IPS DF 19.7 (cell line): ENCODE results near the gene PRPSAP1.
A peak's percentile ranks its signal among the peaks of the same experiment; 100 is the strongest.

Source experiments
- DNase-seq: peaks from one replicate; pipeline ENCODE4 v3.0.0-alpha.2; 2013; ENCODE audit warnings: low read depth, low spot score

The PRPSAP1 gene, protein sequence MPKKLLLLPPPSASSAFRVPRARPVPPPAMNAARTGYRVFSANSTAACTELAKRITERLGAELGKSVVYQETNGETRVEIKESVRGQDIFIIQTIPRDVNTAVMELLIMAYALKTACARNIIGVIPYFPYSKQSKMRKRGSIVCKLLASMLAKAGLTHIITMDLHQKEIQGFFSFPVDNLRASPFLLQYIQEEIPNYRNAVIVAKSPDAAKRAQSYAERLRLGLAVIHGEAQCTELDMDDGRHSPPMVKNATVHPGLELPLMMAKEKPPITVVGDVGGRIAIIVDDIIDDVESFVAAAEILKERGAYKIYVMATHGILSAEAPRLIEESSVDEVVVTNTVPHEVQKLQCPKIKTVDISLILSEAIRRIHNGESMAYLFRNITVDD

DNA sequence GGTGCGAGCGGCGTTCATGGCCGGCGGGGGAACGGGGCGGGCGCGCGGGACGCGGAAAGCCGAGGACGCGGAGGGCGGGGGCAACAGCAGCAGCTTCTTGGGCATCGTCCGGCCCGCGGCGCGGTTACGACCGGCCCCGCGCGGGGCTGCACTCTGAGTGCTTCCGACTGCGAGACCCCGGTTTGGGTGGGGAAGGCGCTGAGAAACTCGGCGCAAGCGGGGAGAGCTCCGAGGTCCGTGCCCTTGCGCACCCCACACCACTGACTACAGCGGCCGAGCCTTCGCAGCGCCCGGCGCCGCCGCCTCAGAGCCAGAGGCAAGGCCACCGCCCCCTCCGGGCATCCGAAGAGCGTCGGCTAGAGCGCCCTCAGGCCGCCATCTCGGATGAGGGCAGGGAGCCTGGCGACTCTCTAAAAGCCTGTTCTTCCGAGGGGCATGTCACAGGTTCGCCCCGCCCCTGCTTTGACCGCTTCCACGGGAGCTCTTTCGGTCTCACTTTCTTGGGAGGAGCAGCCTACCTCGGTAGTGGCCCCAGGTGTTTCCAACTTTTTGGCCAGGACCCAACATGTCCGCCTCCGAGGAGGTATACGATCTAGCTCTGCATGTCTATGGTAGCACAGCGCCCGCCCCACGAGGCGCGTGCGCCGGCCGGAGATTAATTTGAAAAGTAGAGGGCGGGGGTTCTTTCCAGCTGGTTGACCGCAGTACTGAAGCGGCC, at the start of gene PRPSAP1:
Gene PRPSAP1, minus strand, starts transcription at position 318 of the 718 bp plus-strand sequence. Its CDS starts 213 bp downstream, at position 105.
- peak; percentile 69 for DNase-seq

DNA sequence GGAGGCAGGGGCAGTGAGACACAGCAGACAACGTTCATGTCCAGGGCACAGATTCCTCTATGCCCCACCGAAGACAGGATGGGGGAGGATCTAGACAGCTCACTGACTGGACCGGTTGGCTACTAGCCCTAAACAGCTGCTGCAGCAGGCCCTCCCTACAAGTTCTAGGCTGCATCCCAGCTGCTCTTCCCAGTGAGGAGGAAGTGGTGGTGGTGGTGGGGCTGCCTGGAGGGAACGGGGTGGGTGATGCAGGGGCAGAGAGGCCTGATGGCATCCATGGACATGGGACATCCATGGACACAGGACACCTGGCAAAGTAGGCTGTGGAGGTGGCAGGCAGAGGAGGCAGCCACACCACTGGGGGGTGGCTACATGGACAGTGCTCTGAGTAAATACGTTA, 49.0 kb upstream of the PRPSAP1 start:
- DNase-seq: no peak

DNA sequence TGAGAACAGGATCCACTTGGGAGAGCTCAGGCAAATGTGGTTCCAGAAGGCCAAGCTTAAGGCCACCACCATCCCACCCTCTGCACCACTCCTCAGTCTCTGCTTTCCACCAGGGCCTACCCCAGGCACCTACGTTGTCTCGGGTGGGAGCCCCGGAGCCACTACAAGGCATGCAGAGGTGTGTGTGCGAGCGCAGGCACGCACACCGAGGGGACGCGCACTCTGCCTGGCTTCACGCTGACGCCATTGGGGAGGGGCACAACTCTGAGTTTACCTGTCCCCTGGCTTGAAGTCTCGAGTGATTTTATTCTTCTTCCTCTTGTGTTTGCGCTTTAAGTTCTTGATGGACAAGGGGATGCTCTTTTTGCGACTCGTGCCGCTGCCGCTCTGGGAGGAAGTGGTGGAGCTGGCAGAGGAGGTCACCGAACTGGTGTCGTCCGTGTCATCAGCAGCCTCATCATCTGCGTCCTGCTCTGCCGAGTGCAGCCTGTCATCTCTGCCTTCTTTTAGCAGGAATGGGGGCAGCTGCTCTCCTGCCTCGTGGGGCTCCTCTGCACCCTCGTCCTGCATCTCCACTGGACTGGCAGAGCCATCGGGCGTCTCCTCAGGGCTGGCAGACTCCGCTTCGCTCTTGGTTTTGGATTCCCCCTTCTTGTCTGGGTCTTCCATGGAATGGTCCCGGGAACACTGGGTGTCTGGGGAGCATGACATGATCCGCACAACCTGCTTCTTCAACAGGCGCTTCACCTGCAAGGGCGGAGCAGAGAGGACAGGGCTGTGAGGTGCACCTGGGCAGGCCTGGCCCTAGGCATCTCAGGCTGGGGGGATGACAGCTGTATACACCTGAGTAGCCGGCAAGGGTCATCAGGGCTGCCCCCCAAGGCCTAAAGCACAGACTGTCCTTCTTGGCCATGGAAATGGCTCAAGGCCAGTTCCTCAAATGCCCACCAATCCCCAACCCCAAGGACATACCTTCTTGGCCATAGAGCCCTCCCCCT, 45.8 kb upstream of the PRPSAP1 start:
- no peak for DNase-seq

DNA sequence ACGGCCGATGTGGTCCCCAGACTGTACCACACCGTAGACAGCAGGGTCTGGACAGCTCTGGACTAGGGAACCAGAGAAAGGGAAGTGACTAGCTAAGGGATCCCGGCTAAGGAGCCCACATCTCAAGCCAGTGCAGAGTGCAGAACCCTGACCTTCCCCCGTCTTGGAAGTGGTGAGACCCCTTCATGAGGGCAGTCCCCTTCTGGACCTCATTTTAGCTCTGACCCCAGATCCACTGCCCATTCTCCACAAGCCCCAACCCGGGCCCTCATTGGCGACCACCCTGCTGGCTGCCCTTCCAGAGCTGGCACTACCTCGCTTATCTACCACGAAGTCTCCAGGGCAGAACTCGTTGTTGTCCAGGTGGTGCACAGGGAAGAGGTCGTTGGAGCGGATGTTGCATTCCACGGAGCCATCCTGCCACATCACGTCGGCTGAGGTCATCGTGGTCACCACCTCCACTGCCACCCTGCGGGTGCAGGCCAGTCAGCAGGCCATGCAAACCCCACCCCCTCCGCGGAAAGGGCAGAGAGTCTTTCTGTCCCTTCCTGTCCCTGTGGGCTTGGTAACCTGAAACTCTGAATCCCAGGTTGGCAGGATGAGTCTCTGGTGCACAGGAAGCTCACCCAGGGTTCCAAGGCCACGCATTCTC, 44.9 kb upstream of the PRPSAP1 start:
- DNase-seq: no peak

DNA sequence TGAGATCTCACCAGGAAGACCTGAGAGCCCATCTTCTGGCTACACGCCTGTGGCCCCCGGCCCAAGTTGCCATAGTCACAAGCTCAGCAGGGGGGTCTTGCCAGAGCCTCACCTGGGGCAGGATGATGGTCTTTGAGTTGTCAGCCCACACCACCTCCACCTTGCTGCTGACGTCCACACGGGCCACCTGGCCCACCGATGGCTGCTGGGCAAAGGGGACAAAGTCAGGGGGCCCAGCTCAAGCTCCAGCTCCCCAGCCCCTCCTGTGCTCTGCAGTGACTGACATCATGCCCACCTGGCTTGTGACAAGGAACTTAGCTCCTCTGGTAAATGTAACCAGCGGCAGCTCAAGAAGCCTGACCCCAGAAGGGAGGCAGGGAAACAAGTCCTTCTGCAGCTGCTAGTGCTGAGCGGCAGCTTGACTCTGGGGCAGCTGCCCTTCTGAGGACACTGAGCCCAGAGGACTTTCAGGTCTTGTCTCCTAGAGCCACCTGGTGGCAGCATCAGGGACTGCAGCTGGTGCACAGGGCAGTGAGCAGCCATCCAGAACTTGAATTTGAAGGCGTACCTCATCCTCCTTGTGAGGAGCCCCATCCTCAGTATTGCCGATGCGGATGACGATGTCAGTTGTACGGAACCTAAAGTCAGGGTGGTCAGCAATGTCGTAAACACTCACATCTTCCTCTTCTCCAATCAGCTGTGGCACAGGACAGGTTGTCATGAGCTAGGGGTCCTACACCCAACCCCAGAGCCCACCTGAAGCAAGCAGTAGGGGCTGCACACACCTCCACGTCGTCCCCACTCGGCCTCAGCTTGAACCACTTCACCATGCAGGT, 44.2 kb upstream of the PRPSAP1 start:
- no peak for DNase-seq

DNA sequence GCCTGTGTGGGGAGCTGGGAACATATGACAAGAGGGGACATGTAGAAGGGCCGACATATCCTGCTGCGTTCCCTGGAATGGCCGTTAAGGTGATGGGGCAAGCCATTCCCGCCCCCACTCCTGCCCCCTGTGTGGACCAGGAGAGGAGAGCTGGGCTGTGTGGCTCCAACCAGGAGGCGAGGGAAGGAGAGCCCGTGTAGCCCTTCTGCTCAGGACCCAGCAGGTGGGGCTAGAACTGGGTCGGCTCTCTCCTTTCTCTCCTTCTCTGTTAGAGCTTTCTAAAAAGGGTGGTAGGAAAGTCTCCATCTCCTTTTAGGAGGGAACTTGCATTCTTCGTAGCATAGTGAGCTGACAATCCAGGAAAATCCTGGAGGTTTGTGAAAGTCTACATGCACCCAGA, 43.5 kb upstream of the PRPSAP1 start:
- DNase-seq: no peak

DNA sequence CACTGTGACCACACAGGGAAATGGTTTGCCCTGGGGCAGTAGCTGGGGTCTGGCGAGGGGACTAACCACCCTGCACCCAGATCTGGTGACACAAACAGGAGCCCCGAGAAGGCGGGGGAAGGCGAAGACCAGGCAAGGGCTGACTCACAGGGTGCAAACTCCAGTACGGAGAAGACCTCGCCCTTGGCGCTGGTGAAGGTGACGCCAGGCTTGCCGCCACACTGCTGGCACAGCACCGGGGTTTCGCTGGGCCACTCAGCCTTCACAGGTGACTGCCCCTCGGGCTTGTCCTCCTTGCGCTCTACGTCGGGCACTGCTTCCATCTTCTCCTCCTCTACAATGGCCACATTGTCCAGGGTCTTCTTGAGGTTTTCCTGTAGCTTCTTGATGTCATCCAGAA, 42.3 kb upstream of the PRPSAP1 start:
- no peak for DNase-seq

DNA sequence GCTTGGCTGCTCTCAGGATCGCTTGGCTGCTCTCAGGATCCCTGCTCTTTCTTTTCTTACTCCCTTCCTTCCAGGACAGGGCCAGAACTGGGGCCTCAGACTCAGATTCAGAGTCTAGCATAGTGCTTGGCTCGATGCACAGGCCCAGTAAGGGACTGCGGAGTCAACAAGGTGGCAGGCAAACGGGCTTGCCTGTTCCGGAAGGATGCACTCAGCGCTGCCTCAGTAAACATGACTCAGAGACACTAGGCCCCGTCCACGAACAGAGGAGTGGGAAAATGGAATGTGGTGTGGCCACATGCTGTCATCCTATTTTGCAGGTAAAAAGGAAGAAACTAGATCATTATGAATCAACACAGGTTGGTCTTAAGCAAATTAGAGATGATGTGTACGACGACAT, 40.5 kb upstream of the PRPSAP1 start:
- no peak for DNase-seq

DNA sequence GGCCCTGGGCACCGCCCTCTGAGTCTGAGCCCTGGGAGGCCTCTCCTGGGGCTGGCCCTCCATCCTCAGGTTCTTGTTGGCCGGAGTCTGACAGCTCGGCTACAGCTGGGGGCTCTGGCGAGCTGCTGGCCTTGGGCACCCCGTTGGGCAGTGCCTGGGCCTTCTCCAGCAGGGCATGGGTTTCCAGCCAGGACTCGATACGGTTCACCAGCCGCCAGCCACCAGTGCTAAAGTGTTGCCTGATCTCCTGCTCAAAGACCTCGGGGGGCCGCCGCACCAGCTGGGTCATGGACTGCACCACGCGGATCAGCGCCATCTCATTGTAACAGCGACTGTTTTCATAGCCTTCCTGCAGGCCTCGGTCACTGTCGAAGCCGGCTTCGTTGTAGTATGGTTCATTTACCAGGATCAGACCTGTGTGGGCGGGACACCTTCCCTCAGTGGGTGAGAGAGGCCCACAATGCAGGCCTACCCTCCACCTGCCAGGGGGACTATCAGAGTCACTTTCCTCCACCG, 37.5 kb upstream of the PRPSAP1 start:
- no peak for DNase-seq

DNA sequence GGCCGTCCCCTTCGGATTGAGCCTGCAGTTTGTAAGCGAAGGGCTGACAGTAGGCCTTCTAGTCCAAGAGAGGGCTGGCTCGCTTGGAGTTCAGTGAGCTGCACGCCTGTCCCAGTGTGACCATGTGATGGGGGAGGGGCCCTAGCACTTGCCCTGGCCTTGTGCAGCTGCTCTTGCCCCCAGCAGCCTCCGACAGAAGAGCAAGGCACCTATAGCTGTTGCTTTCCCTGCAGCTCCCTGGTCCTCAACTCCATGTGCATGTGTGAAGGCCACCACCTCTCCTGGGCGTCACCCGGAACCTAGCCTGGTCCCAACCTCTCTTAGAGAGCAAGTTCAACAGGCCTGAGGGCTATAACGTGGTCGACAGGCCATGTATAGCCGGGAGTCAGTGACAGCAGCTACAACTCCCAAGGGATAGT, 36.3 kb upstream of the PRPSAP1 start:
- DNase-seq: no peak

DNA sequence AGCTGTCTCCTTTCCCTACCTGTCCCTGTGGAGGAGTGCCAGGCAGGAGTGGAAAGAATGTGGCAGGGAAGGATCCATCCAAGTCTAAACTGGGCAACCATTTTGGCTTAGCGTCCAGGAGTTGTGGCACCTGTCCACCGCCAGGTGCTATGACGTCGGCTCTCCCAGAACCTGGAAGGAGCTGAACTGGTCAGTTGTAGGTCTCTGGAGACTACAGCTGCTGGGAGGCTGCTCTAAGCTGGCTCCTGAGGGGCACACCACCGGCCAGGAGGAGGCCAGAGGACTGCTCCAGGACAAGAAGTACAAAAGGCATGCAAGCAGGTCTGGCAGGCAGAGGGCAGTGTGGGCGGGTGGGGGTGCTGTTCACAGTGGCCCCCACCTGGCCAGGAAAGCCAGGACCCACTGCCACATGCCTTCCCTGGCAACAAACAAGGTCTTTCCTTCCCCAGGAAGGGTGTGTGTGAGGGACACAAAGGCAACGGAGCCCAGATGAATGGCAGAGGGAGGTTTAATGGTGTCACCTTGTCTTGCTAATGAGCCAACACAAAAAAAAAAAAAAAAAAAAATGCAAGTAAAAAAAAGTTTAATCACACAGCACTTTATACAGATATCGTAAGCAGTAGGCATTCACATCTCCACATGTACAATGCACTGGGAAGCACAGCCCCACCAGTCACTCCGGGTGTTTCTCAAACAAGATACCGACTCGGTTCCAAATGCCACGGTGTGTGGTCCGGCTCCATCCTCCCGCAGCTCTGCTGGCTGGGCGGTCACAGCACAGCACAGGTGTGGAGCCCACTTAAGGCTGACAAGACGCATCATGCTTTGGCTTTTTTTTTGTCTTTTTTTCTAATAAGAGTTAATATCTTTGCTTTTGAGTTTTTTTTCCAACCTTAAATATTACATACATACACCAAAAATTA, 35.5 kb upstream of the PRPSAP1 start:
- DNase-seq: no peak

DNA sequence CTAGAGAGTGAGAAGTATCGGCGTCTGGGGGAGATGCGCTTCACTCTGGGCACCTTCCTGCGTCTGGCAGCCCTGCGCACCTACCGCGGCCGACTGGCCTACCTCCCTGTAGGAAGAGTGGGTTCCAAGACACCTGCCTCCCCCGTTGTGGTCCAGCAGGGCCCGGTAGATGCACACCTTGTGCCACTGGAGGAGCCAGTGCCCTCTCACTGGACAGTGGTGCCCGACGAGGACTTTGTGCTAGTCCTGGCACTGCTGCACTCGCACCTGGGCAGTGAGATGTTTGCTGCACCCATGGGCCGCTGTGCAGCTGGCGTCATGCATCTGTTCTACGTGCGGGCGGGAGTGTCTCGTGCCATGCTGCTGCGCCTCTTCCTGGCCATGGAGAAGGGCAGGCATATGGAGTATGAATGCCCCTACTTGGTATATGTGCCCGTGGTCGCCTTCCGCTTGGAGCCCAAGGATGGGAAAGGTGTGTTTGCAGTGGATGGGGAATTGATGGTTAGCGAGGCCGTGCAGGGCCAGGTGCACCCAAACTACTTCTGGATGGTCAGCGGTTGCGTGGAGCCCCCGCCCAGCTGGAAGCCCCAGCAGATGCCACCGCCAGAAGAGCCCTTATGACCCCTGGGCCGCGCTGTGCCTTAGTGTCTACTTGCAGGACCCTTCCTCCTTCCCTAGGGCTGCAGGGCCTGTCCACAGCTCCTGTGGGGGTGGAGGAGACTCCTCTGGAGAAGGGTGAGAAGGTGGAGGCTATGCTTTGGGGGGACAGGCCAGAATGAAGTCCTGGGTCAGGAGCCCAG, 33.5 kb upstream of the PRPSAP1 start:
- DNase-seq: no peak

DNA sequence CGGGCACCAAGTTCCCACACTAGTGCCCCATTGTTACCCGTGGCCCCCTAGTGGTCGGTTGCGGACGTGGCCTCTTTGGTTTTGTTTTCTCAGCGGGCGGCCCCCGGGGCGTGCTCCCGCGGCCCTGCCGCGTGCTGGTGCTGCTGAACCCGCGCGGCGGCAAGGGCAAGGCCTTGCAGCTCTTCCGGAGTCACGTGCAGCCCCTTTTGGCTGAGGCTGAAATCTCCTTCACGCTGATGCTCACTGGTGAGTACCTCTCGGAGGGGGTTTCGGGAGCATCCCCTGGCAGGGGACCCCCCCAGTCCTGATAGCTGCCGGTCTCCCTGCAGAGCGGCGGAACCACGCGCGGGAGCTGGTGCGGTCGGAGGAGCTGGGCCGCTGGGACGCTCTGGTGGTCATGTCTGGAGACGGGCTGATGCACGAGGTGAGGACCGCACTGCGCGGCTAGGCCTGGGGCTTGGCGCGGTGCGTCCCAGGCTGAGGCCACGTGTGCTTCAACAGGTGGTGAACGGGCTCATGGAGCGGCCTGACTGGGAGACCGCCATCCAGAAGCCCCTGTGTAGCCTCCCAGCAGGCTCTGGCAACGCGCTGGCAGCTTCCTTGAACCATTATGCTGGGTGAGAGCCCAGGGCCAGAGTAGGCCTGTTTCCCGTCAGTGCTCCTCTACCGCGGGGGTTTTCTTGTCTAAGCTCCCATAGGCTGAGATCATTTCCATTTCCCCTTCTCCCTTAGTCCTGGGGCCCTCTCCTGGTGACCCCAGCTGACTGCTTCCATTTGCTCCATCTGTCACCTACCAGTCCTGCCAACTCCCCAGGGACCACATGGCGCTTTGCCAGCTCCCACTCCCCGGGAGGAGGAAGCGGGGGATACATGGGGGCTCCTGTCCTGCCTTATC, 32.4 kb upstream of the PRPSAP1 start:
- DNase-seq: no peak

DNA sequence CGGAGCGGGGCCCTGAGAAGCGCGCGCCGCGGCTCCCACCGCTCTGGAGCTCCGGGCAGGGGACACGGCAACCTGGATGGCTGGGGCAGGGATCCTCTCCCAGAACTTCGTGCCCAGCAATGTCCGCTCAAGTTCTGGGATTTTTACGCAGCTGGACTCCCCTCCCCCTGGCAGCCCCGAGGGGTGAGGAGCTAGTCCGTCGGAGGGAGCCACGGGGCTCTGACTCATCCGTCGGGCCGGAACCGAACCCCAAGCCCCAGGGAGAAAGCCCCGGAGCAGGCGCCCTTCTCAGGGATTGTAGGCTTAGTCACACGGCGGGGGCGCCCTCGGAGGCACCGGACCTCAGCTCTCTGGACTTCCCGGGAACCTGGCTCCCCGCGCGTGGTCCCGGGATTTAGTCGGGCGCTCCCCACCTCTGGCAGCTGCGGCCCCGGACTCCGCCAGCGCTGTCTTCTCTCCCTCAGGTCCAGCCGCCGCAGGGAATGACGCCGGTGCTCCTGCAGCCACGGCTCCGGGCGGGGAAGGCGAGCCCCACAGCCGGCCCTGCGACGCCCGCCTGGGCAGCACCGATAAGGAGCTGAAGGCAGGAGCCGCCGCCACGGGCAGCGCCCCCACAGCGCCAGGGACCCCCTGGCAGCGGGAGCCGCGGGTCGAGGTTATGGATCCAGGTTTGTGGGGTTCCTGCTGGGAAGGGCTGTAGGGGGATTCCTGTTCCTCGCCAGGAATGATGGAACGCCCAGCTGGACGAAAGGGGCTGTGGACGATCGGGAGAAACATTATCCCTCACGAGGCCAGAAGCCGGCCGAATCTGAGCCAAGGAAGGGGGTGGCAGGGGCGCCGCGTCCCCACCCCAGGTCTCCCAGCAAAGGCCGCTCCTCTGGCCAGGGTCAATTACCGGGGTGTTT, 31.5 kb upstream of the PRPSAP1 start:
- DNase-seq: no peak

DNA sequence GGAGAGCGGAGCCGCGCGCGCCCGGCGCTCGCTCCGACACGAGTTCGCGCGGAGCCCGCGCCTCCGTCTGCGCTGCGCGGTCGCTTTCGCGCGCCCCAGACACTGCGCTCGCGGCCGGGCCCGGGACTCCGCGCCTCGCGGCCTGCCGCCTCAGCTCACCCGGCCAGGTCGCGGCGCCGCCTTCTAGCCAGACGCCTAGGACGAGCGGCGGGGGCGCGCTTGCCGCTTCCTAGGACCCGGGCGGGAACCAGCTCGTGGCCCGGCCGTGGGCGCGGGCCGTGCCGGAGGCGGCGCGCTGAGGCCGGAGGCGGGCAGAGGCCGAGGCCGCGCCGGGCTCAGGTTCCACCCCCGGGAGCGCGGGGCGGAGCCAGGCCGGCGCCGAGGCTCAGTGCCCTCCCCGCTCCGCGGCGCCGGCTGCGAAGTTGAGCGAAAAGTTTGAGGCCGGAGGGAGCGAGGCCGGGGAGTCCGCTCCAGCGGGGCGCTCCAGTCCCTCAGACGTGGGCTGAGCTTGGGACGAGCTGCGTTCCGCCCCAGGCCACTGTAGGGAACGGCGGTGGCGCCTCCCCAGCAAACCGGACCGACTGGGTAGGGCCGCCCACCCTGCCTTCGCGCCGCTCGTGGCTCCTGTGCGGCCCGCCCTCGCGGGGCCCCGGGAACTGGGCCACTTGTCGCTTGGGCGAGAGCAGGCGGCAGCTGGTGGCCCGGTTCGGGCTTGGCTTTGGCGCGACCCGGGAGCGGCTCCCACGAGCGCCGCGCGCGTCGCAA, 30.7 kb upstream of the PRPSAP1 start, which contains the start of gene SPHK1:
Gene SPHK1, plus strand, starts transcription at position 388 of the 765 bp plus-strand sequence. CDS start 1,036 bp downstream, outside the sequence.
- DNase-seq: no peak
